Measurements from ENCODE around the gene PALM. TPM values are rescaled to one million over a fixed set of nuclear protein-coding genes. Genes with fewer than 3 reads are reported as not detected.

PALM gene
- total RNA-seq, 4 donors from 2014 or later = 12.6 to 91.0 (median 42.2) TPM

- Histone ChIP-seq H3K36me3 (no peaks in the 10 kb centered on the region), H3K4me3 (no peak overlapping the region), H3K27ac (no peak overlapping the region), H3K4me1 (no peaks in the 10 kb centered on the region), H3K27me3 (no peaks in the 10 kb centered on the region), H3K9me3 (peaks cover 0 to 1% of the 10 kb centered on the region in 2 donors)
- DNase-seq = no peak
- intact Hi-C loops (cut with DNase I; ENCODE audit: low total_unique reads) = loop anchor here (10.0 kb wide), 1 partner anchor 161 kb away; the partner anchor contains the start of gene ARID3A
- TF ChIP-seq POLR2A (IDR thresholded peaks at IDR 0.05) = no peak
- no peak for TF ChIP-seq CTCF (IDR thresholded peaks at IDR 0.05)
Measured at GRCh38 chr19:763869-764268, 55.1 kb downstream of the PALM start.

GRCh38 chr19:764301-764700 is 55.6 kb downstream of the PALM start:
- TF ChIP-seq CTCF (IDR thresholded peaks at IDR 0.05) (no peak), POLR2A (IDR thresholded peaks at IDR 0.05) (no peak)
- Histone ChIP-seq H3K27me3 (no peaks in the 10 kb centered on the region), H3K27ac (no peak overlapping the region), H3K36me3 (no peaks in the 10 kb centered on the region), H3K4me3 (no peak overlapping the region), H3K9me3 (no peaks in the 10 kb centered on the region), H3K4me1 (no peaks in the 10 kb centered on the region)
- intact Hi-C loops (cut with DNase I; ENCODE audit: low total_unique reads) = loop anchor here (10.0 kb wide), 1 partner anchor 160 kb away; the partner anchor contains the start of gene ARID3A
- DNase-seq = no peak

- H3K36me3 ChIP-seq = no peaks in the 10 kb centered on the region
- TF ChIP-seq POLR2A (IDR thresholded peaks at IDR 0.05) = no peak
- no peak for TF ChIP-seq CTCF (IDR thresholded peaks at IDR 0.05)
Measured at GRCh38 chr19:765179-765738, 56.5 kb downstream of the PALM start.

GRCh38 chr19:768424-768823 is 59.7 kb downstream of the PALM start:
- H3K9me3 ChIP-seq = no peaks in the 10 kb centered on the region
- intact Hi-C loops (cut with DNase I; ENCODE audit: low total_unique reads) = loop anchor here (10.0 kb wide), 1 partner anchor 156 kb away; the partner anchor contains the start of gene ARID3A
- H3K27me3 ChIP-seq = no peaks in the 10 kb centered on the region
- H3K4me3 ChIP-seq = no peak overlapping the region
- TF ChIP-seq POLR2A (IDR thresholded peaks at IDR 0.05) (no peak), CTCF (IDR thresholded peaks at IDR 0.05) (no peak)
- no peaks in the 10 kb centered on the region for H3K36me3 ChIP-seq
- H3K27ac ChIP-seq = peak overlapping the region in 1 of 2 donors; percentile 25
- H3K4me1 ChIP-seq = no peaks in the 10 kb centered on the region
- DNase-seq = no peak

More at GRCh38 chr19:765179-765738, 56.5 kb downstream of the PALM start:
- no peak for DNase-seq
- intact Hi-C loops (cut with DNase I; ENCODE audit: low total_unique reads) = loop anchor here (10.0 kb wide), 1 partner anchor 160 kb away; the partner anchor contains the start of gene ARID3A
- Histone ChIP-seq H3K4me3 (no peak overlapping the region), H3K9me3 (no peaks in the 10 kb centered on the region), H3K27me3 (no peaks in the 10 kb centered on the region), H3K4me1 (no peaks in the 10 kb centered on the region), H3K27ac (no peak overlapping the region)

- intact Hi-C loops (cut with DNase I; ENCODE audit: low total_unique reads) = loop anchor here (10.0 kb wide), 1 partner anchor 155 kb away; the partner anchor contains the start of gene ARID3A
- H3K9me3 ChIP-seq = no peaks in the 10 kb centered on the region
- no peaks in the 10 kb centered on the region for H3K4me1 ChIP-seq
- H3K27me3 ChIP-seq = no peaks in the 10 kb centered on the region
- no peak for TF ChIP-seq POLR2A (IDR thresholded peaks at IDR 0.05)
- TF ChIP-seq CTCF (IDR thresholded peaks at IDR 0.05) = no peak
- H3K27ac ChIP-seq = no peak overlapping the region
- no peak overlapping the region for H3K4me3 ChIP-seq
- DNase-seq = no peak
- H3K36me3 ChIP-seq = no peaks in the 10 kb centered on the region
Measured at GRCh38 chr19:769616-770015, 60.9 kb downstream of the PALM start.
